Mammary epithelial cell (primary cell): ENCODE data around the gene PHACTR3.

ENCODE experiments used
- CTCF ChIP-seq, 2 donors: IDR thresholded peaks in 1 of 2; conservative IDR thresholded peaks in 1 of 2; 2 replicates each; pipeline ENCODE4 v1.5.1; 2011 to 2012; ENCODE audit warnings: inconsistent platforms in 2 of 2, low read length in 2 of 2, mild to moderate bottlenecking in 2 of 2, control low read depth in 1 of 2, low read depth in 1 of 2; ENCODE audit not compliant: insufficient read depth in 1 of 2; ENCODE audit errors: extremely low read depth in 1 of 2
- EZH2 ChIP-seq: IDR thresholded peaks from 2 replicates; pipeline ENCODE4 v1.6.1; 2012; ENCODE audit warnings: low read length, inconsistent platforms, borderline replicate concordance

DNA sequence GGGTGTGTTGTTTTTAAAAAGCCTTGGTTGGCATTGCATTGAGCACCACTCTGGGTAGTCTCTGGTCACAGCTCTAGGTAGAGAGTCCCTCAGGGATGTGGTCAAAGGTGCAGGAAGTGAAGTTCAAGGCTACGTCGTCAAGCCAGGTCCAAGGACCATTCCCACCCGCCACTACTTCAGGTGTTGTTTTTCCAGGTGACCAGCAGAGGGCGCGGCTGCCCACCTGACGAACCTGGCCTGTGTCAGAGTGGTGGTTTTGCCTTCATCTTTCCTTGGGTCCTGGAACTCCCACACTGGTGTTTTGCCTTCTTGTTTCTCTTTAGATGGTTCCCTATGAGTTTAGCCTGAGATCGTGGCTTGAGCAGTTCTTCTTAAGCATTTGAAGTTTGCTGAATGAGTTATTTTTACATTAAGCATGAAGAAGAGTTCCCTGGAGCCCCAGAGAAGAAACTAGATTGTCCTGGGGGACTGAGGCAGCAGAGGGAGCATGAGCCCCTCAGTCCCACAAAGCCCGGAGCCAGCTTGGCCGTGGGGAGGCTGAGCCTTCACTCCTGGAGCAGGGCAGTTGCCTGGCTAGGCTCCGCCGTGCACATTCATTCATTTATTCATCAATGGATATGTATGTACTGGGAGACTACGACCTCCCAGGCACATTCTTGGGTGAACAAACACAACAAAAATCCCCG is 5.6 kb upstream of the PHACTR3 start:
- TF ChIP-seq CTCF (conservative IDR thresholded peaks at IDR 0.05 in 1 of 2, IDR thresholded peaks at IDR 0.05 in 1 of 2; ENCODE audit: extremely low read depth in 1 of 2, insufficient read depth in 1 of 2, low read depth in 1 of 2, low read length in 2 of 2), result peak; percentile 67 to 86
- no peak for TF ChIP-seq EZH2
